ENCODE data around the gene CCND2. TPM values are rescaled to one million over a fixed set of nuclear protein-coding genes. Genes with fewer than 3 reads are reported as not detected.
A peak's percentile ranks its signal among the peaks of the same experiment; 100 is the strongest.

The CCND2 gene
- total RNA-seq, 5 donors from 2014 or later (not counting 1 experiment from before 2014, with no cell fraction given) = 148 to 218 (median 172) TPM

DNA sequence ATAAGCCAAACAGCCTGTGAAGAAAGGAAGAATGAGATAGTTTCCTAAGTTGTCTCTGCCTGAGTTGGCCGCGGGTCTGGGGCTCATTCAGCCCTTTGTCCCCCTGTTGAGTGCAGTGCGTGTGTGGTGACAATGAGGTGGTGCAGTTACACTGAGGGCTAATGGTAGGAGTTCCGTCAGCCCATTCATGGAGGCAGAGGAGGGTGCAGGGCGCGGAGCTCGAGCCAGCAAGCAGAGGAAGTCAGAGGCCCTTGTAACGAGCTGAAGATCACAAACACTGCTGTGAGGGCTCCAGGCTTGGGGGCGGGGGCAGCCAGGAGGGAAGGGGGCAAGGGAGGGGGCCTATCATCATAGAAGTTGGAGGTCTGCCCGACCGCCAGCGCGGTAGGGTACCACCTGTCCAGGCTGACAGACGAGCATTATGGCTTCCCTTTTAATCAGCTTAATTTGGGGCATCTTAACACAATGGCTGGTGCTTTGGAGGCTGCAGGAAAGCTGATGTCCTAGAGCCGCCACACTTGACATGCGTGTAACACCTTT lies 20.5 kb downstream of the CCND2 start:
- DNase-seq (peak in 14 of 35 experiments; percentile 16 to 46 (median 28)), ATAC-seq (replicated peaks in 1 of 4) (peak; percentile 70 to 78 (median 76))
- peaks cover 54 to 74% (median 70%) of the 10 kb centered on the region in 3 donors for H3K4me1 Mint-ChIP-seq
- no peak overlapping the region for H3K4me3 ChIP-seq (ENCODE audit: control insufficient read depth in 1 of 2, extremely low read depth in 1 of 2, low read length in 1 of 2)
- no peaks in the 10 kb centered on the region for H3K27me3 Mint-ChIP-seq
- peaks cover 8 to 89% of the 10 kb centered on the region in 2 donors for H3K36me3 ChIP-seq (ENCODE audit: control insufficient read depth in 2 of 2, extremely low read depth in 1 of 2, insufficient read depth in 1 of 2, low read length in 1 of 2)
- H3K27ac ChIP-seq (ENCODE audit: low read length) = peak overlapping the region; percentile 48
- peaks cover 69% of the 10 kb centered on the region for H3K36me3 Mint-ChIP-seq
- no peaks in the 10 kb centered on the region for H3K9me3 ChIP-seq
- ChIA-PET CTCF (interaction anchor here (0.6 to 1.2 kb wide), 8 partner anchors 17 to 564 kb away, joined by 3 to 11 read pairs (median 4); no protein-coding TSS in a partner anchor), POLR2A (interaction anchor here (0.6 to 1.1 kb wide), 7 partner anchors 15 to 471 kb away, joined by 3 to 11 read pairs (median 3); partner anchors contain the start of gene RAD51AP1 (in 1 of the 2))
- H3K27me3 ChIP-seq (replicated peaks in 1 of 2; ENCODE audit: control insufficient read depth in 2 of 2, extremely low read depth in 1 of 2, insufficient read depth in 2 of 2, low read length in 1 of 2) = no peaks in the 10 kb centered on the region
- no peaks in the 10 kb centered on the region for H3K9me3 Mint-ChIP-seq
- WGBS (ENCODE audit: insufficient coverage) = 66% methylated on average over 13 of the region's 16 CpGs
- H3K4me3 Mint-ChIP-seq = peak overlapping the region; percentile 49 to 67 (median 66)
- H3K4me1 ChIP-seq (ENCODE audit: control insufficient read depth in 1 of 2, extremely low read depth in 1 of 2, insufficient read depth in 2 of 2, low read length in 2 of 2) = peaks cover 9 to 58% of the 10 kb centered on the region in 2 experiments
- H3K27ac Mint-ChIP-seq = peak overlapping the region; percentile 95 to 99

DNA sequence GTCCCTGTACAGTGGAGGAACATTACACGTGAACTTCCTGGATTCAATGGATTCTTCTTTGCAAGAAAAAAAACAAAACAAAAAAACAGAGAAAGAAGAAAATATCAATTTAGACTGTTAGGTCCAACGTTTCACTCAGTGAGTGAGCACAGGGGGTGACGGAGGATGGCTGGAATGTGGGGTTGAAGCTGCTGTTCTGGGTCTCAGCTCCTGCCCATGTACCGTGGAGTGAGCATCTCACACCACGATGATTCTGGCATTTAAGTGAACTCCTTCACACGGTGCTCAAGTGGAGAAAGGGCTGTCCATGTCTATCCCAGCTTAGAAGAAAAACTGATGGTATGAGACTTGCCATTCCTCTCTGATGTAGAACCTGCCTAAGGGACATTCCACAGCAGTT lies 23.2 kb downstream of the CCND2 start:
- peaks cover 35 to 48% (median 48%) of the 10 kb centered on the region in 3 donors for H3K4me1 Mint-ChIP-seq

DNA sequence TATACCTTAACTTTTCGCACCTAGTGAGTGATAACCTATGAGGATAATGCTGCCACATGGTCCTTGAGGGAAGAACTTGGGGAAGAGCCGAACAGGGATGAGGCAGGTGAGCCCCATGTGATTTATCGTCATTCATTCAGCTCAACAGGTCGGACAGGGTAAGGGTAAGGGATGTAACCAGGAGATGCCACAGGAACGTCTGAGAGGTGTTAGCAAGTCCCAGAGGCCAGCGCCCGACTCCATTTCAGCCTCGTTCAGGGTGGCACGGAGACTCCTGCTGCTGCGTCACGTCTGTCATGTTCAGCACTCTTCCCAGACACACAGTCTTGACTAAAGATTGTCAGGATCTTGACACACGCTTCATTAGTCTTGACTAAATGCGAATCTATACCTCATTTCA lies 24.1 kb downstream of the CCND2 start:
- peaks cover 80% of the 10 kb centered on the region for H3K36me3 Mint-ChIP-seq
- Histone ChIP-seq H3K27ac (ENCODE audit: low read length) (no peak overlapping the region), H3K4me1 (ENCODE audit: control insufficient read depth in 1 of 2, extremely low read depth in 1 of 2, insufficient read depth in 2 of 2, low read length in 2 of 2) (peaks cover 3 to 24% of the 10 kb centered on the region in 2 experiments), H3K36me3 (ENCODE audit: control insufficient read depth in 2 of 2, extremely low read depth in 1 of 2, insufficient read depth in 1 of 2, low read length in 1 of 2) (peaks cover 17 to 88% of the 10 kb centered on the region in 2 donors), H3K4me3 (ENCODE audit: control insufficient read depth in 1 of 2, extremely low read depth in 1 of 2, low read length in 1 of 2) (no peak overlapping the region), H3K27me3 (replicated peaks in 1 of 2; ENCODE audit: control insufficient read depth in 2 of 2, extremely low read depth in 1 of 2, insufficient read depth in 2 of 2, low read length in 1 of 2) (no peaks in the 10 kb centered on the region), H3K9me3 (no peaks in the 10 kb centered on the region)
- ChIA-PET CTCF (interaction anchor here in 1 of 2 donors (0.5 kb wide), 1 partner anchor 133 kb away, joined by 5 read pairs; no protein-coding TSS in a partner anchor), POLR2A (interaction anchor here in 1 of 2 donors (0.5 kb wide), 1 partner anchor 17 kb away, joined by 4 read pairs; no protein-coding TSS in a partner anchor)
- DNase-seq (no peak), ATAC-seq (replicated peaks in 1 of 4) (no peak)
- H3K4me3 Mint-ChIP-seq = no peak overlapping the region
- no peaks in the 10 kb centered on the region for H3K9me3 Mint-ChIP-seq
- peaks cover 26 to 40% (median 39%) of the 10 kb centered on the region in 3 donors for H3K4me1 Mint-ChIP-seq
- H3K27me3 Mint-ChIP-seq = no peaks in the 10 kb centered on the region
- no peak overlapping the region for H3K27ac Mint-ChIP-seq
- WGBS (ENCODE audit: insufficient coverage) = 91% methylated on average over 11 of the region's 13 CpGs

More for the DNA sequence above, 23.2 kb downstream of the CCND2 start:
- Mint-ChIP-seq H3K27me3 (no peaks in the 10 kb centered on the region), H3K27ac (peak overlapping the region; percentile 80 to 99), H3K9me3 (no peaks in the 10 kb centered on the region), H3K4me3 (no peak overlapping the region), H3K36me3 (peaks cover 74% of the 10 kb centered on the region)
- Histone ChIP-seq H3K36me3 (ENCODE audit: control insufficient read depth in 2 of 2, extremely low read depth in 1 of 2, insufficient read depth in 1 of 2, low read length in 1 of 2) (peaks cover 13 to 88% of the 10 kb centered on the region in 2 donors), H3K9me3 (no peaks in the 10 kb centered on the region), H3K4me3 (ENCODE audit: control insufficient read depth in 1 of 2, extremely low read depth in 1 of 2, low read length in 1 of 2) (no peak overlapping the region), H3K27me3 (replicated peaks in 1 of 2; ENCODE audit: control insufficient read depth in 2 of 2, extremely low read depth in 1 of 2, insufficient read depth in 2 of 2, low read length in 1 of 2) (no peaks in the 10 kb centered on the region), H3K27ac (ENCODE audit: low read length) (no peak overlapping the region), H3K4me1 (ENCODE audit: control insufficient read depth in 1 of 2, extremely low read depth in 1 of 2, insufficient read depth in 2 of 2, low read length in 2 of 2) (peaks cover 8 to 33% of the 10 kb centered on the region in 2 experiments)
- no peak for DNase-seq
- ChIA-PET CTCF (interaction anchor here in 1 of 2 donors (1.0 kb wide), 1 partner anchor 20 kb away, joined by 3 read pairs; no protein-coding TSS in a partner anchor), POLR2A (interaction anchor here in 1 of 2 donors (0.5 to 0.8 kb wide), 2 partner anchors 19 to 21 kb away, joined by 3 to 4 read pairs; no protein-coding TSS in a partner anchor)
- ATAC-seq (replicated peaks in 1 of 4) = no peak
- 80% methylated on average over 2 of the region's 6 CpGs for WGBS (ENCODE audit: insufficient coverage)

DNA sequence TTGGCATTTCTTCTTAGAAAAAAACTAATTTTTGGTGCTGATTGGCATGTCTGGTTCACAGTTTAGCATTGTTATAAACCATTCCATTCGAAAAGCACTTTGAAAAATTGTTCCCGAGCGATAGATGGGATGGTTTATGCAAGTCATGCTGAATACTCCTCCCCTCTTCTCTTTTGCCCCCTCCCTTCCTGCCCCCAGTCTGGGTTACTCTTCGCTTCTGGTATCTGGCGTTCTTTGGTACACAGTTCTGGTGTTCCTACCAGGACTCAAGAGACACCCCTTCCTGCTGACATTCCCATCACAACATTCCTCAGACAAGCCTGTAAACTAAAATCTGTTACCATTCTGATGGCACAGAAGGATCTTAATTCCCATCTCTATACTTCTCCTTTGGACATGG lies 27.3 kb downstream of the CCND2 start:
- Histone ChIP-seq H3K36me3 (ENCODE audit: control insufficient read depth in 2 of 2, extremely low read depth in 1 of 2, insufficient read depth in 1 of 2, low read length in 1 of 2) (peaks cover 16 to 94% of the 10 kb centered on the region in 2 donors), H3K4me1 (ENCODE audit: control insufficient read depth in 1 of 2, extremely low read depth in 1 of 2, insufficient read depth in 2 of 2, low read length in 2 of 2) (peaks cover 0 to 1% of the 10 kb centered on the region in 2 experiments), H3K4me3 (ENCODE audit: control insufficient read depth in 1 of 2, extremely low read depth in 1 of 2, low read length in 1 of 2) (no peak overlapping the region), H3K27me3 (replicated peaks in 1 of 2; ENCODE audit: control insufficient read depth in 2 of 2, extremely low read depth in 1 of 2, insufficient read depth in 2 of 2, low read length in 1 of 2) (no peaks in the 10 kb centered on the region), H3K27ac (ENCODE audit: low read length) (no peak overlapping the region), H3K9me3 (no peaks in the 10 kb centered on the region)
- Mint-ChIP-seq H3K4me1 (peaks cover 0 to 17% (median 11%) of the 10 kb centered on the region in 3 donors), H3K36me3 (peaks cover 79% of the 10 kb centered on the region), H3K9me3 (no peaks in the 10 kb centered on the region), H3K27ac (peak overlapping the region; percentile 48 to 55), H3K27me3 (no peaks in the 10 kb centered on the region), H3K4me3 (no peak overlapping the region)
- whole genome bisulfite sequencing (ENCODE audit: insufficient coverage) = 89% methylated on average over 3 of the region's 5 CpGs
- POLR2A ChIA-PET = interaction anchor here in 1 of 2 donors (0.6 kb wide), 1 partner anchor 21 kb away, joined by 4 read pairs; no protein-coding TSS in a partner anchor
- DNase-seq (no peak), ATAC-seq (replicated peaks in 1 of 4) (no peak)
- CTCF ChIA-PET = interaction anchor here in 1 of 2 donors (0.7 kb wide), 1 partner anchor 13 kb away, joined by 3 read pairs; no protein-coding TSS in a partner anchor

DNA sequence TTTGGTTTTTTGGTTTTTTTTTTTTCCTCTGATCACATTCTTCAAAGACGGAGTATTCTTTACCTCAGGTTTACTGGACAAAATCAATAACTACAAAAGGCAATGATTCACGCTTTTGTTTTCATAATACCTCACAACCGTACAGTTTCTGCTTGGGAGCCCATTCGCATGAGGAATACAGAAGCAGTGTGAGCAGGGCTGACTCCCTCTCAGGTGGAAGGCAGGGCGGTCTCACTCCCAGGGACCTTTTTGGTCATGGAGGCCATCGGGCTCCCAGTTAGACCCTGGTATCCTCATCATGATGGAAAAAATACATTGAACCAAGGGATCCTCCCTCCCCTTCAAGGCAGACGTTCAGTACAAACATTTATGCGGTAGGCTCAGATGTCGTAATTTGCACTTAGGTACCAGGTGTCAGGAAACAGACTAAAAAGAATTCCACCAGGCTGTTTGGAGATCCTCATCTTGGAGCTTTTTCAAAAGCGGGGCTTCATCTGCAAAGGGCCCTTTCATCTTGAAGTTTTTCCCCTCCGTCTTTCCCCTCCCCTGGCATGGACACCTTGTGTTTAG lies 28.5 kb downstream of the CCND2 start:
- ChIA-PET POLR2A (interaction anchor here (0.6 to 0.8 kb wide), 4 partner anchors 15 to 373 kb away, joined by 3 to 8 read pairs (median 5); no protein-coding TSS in a partner anchor), CTCF (interaction anchor here in 1 of 2 donors (0.7 kb wide), 1 partner anchor 400 kb away, joined by 6 read pairs; no protein-coding TSS in a partner anchor)
- Histone ChIP-seq H3K27ac (ENCODE audit: low read length) (no peak overlapping the region), H3K27me3 (replicated peaks in 1 of 2; ENCODE audit: control insufficient read depth in 2 of 2, extremely low read depth in 1 of 2, insufficient read depth in 2 of 2, low read length in 1 of 2) (no peaks in the 10 kb centered on the region), H3K4me3 (ENCODE audit: control insufficient read depth in 1 of 2, extremely low read depth in 1 of 2, low read length in 1 of 2) (no peak overlapping the region), H3K4me1 (ENCODE audit: control insufficient read depth in 1 of 2, extremely low read depth in 1 of 2, insufficient read depth in 2 of 2, low read length in 2 of 2) (no peaks in the 10 kb centered on the region), H3K36me3 (ENCODE audit: control insufficient read depth in 2 of 2, extremely low read depth in 1 of 2, insufficient read depth in 1 of 2, low read length in 1 of 2) (peaks cover 16 to 93% of the 10 kb centered on the region in 2 donors), H3K9me3 (no peaks in the 10 kb centered on the region)
- H3K4me3 Mint-ChIP-seq = no peak overlapping the region
- H3K36me3 Mint-ChIP-seq = peaks cover 72% of the 10 kb centered on the region
- peaks cover 0 to 12% (median 4%) of the 10 kb centered on the region in 3 donors for H3K4me1 Mint-ChIP-seq
- ATAC-seq (replicated peaks in 1 of 4) = no peak
- H3K27ac Mint-ChIP-seq = peak overlapping the region in 1 of 2 donors; percentile 64
- 95% methylated on average over 7 of the region's 11 CpGs for WGBS (ENCODE audit: insufficient coverage)
- no peaks in the 10 kb centered on the region for H3K9me3 Mint-ChIP-seq
- DNase-seq = no peak
- no peaks in the 10 kb centered on the region for H3K27me3 Mint-ChIP-seq

DNA sequence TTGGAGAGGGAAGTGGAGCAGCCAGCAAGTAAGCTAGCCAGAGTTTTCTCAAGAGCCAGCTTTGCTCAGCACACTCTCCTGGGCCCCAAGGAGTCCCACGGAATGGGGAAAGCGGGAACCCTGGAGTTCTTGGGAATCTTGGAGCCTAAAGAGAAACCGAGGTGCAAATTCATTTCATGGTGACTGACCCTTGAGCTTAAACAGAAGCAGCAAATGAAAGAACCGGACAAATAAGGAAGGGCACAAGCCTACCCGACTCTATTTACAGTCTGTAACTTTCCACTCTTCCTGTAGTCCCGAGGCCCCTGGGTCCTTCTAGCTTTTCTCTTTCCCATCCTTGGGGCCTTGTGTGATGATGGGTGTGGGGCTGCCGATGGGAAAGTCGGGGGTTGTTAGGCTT lies 29.3 kb downstream of the CCND2 start:
- no peak overlapping the region for H3K4me3 Mint-ChIP-seq

More for the DNA sequence above, 29.3 kb downstream of the CCND2 start:
- Mint-ChIP-seq H3K9me3 (no peaks in the 10 kb centered on the region), H3K4me1 (peaks cover 0 to 10% (median 3%) of the 10 kb centered on the region in 3 donors), H3K36me3 (peaks cover 71% of the 10 kb centered on the region), H3K27ac (peak overlapping the region; percentile 27 to 64), H3K27me3 (no peaks in the 10 kb centered on the region)
- Histone ChIP-seq H3K4me3 (ENCODE audit: control insufficient read depth in 1 of 2, extremely low read depth in 1 of 2, low read length in 1 of 2) (no peak overlapping the region), H3K4me1 (ENCODE audit: control insufficient read depth in 1 of 2, extremely low read depth in 1 of 2, insufficient read depth in 2 of 2, low read length in 2 of 2) (no peaks in the 10 kb centered on the region), H3K36me3 (ENCODE audit: control insufficient read depth in 2 of 2, extremely low read depth in 1 of 2, insufficient read depth in 1 of 2, low read length in 1 of 2) (peaks cover 16 to 92% of the 10 kb centered on the region in 2 donors), H3K9me3 (no peaks in the 10 kb centered on the region), H3K27me3 (replicated peaks in 1 of 2; ENCODE audit: control insufficient read depth in 2 of 2, extremely low read depth in 1 of 2, insufficient read depth in 2 of 2, low read length in 1 of 2) (no peaks in the 10 kb centered on the region), H3K27ac (ENCODE audit: low read length) (no peak overlapping the region)
- 97% methylated on average over 3 of the region's 8 CpGs for WGBS (ENCODE audit: insufficient coverage)
- POLR2A ChIA-PET = no interaction called here
- no peak for ATAC-seq (replicated peaks in 1 of 4)
- no peak for DNase-seq
- CTCF ChIA-PET = interaction anchor here in 1 of 2 donors (1.2 kb wide), 1 partner anchor 25 kb away, joined by 3 read pairs; no protein-coding TSS in a partner anchor

All from T-cell (primary cell).